HEK293 (cell line): ENCODE measurements around the gene ADD1.

Experiments
- CTCF ChIA-PET: fragments of 350-600 bp; formaldehyde crosslinking; extraction: SDS; loops from one replicate; lab custom pipeline; 2021; ENCODE audit warnings: antibody characterized with exemption; lab: Yijun Ruan, JAX
- POLR2A ChIA-PET: fragments of 300-600 bp; formaldehyde crosslinking; extraction: SDS; loops from one replicate; lab custom pipeline; 2020; ENCODE audit warnings: antibody characterized with exemption, inconsistent platforms; lab: Yijun Ruan, JAX
- H3K27ac ChIP-seq: fragments of 200-500 bp; sonication (Bioruptor generic); 2 replicates; pipeline ENCODE4 v1.5.1; 2014; ENCODE audit warnings: low read depth, low read length, control low read depth, inconsistent platforms; ENCODE audit errors: extremely low read depth
- H3K36me3 ChIP-seq, 2 experiments: fragments of 200-500 bp in 1 of 2; sonication (Bioruptor generic) in 1 of 2; 1 replicate in 1 of 2; 2 replicates in 1 of 2; pipeline ENCODE4 v1.5.1; 2014 to 2017; ENCODE audit warnings: inconsistent platforms in 2 of 2, low read length in 2 of 2; ENCODE audit not compliant: control insufficient read depth in 2 of 2, insufficient read depth in 1 of 2
- H3K4me1 ChIP-seq: fragments of 200-500 bp; sonication (Bioruptor generic); 2 replicates; pipeline ENCODE4 v1.5.1; 2014; ENCODE audit warnings: mild to moderate bottlenecking, low read length, inconsistent platforms; ENCODE audit not compliant: control insufficient read depth, insufficient read depth
- H3K4me3 ChIP-seq: 2 replicates; pipeline ENCODE4 v1.5.1; 2011; ENCODE audit warnings: low read depth, mild to moderate bottlenecking, control low read depth, low read length, moderate library complexity
- H3K9me3 ChIP-seq: fragments of 200-500 bp; sonication (Bioruptor generic); 2 replicates; pipeline ENCODE4 v1.5.1; 2014; ENCODE audit warnings: low read depth, low read length, inconsistent platforms; ENCODE audit not compliant: control insufficient read depth, insufficient read depth
- EGR2 ChIP-seq: fragments of 450-650 bp; formaldehyde crosslinking; IDR thresholded peaks from 2 replicates; pipeline ENCODE4 v1.5.1; 2016; ENCODE audit warnings: low read depth, missing biosample characterization, missing genetic modification characterization
- GLI4 ChIP-seq: fragments of 450-650 bp; formaldehyde crosslinking; IDR thresholded peaks from 2 replicates; pipeline ENCODE4 v1.5.1; 2016; ENCODE audit warnings: missing biosample characterization, missing genetic modification characterization
- KLF7 ChIP-seq: fragments of 450-650 bp; formaldehyde crosslinking; IDR thresholded peaks from 2 replicates; pipeline ENCODE4 v1.5.1; 2016; ENCODE audit warnings: missing biosample characterization, missing genetic modification characterization, borderline replicate concordance
- MYNN ChIP-seq: fragments of 450-650 bp; formaldehyde crosslinking; IDR thresholded peaks from 2 replicates; pipeline ENCODE4 v1.5.1; 2016; ENCODE audit warnings: missing biosample characterization, missing genetic modification characterization, borderline replicate concordance
- MZF1 ChIP-seq: fragments of 450-650 bp; formaldehyde crosslinking; IDR thresholded peaks from 2 replicates; pipeline ENCODE4 v1.5.1; 2017; ENCODE audit warnings: missing biosample characterization, missing genetic modification characterization, borderline replicate concordance
- OSR2 ChIP-seq: fragments of 450-650 bp; formaldehyde crosslinking; IDR thresholded peaks from 2 replicates; pipeline ENCODE4 v1.5.1; 2016; ENCODE audit warnings: missing biosample characterization, missing genetic modification characterization
- ZFHX2 ChIP-seq: fragments of 450-650 bp; formaldehyde crosslinking; conservative IDR thresholded peaks from 2 replicates; pipeline ENCODE4 v1.5.1; 2016; ENCODE audit warnings: missing biosample characterization, missing genetic modification characterization
- ZNF266 ChIP-seq: fragments of 450-650 bp; formaldehyde crosslinking; IDR thresholded peaks from 2 replicates; pipeline ENCODE4 v1.5.1; 2016; ENCODE audit warnings: missing biosample characterization, missing genetic modification characterization, low read depth
- ZNF544 ChIP-seq: fragments of 450-650 bp; formaldehyde crosslinking; IDR thresholded peaks from 2 replicates; pipeline ENCODE4 v1.5.0; 2017; ENCODE audit warnings: missing biosample characterization, missing genetic modification characterization
- ZNF561 ChIP-seq: fragments of 450-650 bp; IDR thresholded peaks from 2 replicates; pipeline ENCODE4 v1.5.1; 2018; ENCODE audit warnings: missing biosample characterization, missing genetic modification characterization, borderline replicate concordance
- ZNF624 ChIP-seq: fragments of 450-650 bp; formaldehyde crosslinking; IDR thresholded peaks from 2 replicates; pipeline ENCODE4 v1.5.1; 2017; ENCODE audit warnings: missing biosample characterization, missing genetic modification characterization
- ZNF654 ChIP-seq: fragments of 450-650 bp; formaldehyde crosslinking; IDR thresholded peaks from 2 replicates; pipeline ENCODE4 v1.5.1; 2016; ENCODE audit warnings: low read depth, missing biosample characterization, missing genetic modification characterization
- ZNF664 ChIP-seq: fragments of 450-650 bp; formaldehyde crosslinking; IDR thresholded peaks from 2 replicates; pipeline ENCODE4 v1.5.1; 2016; ENCODE audit warnings: missing biosample characterization, missing genetic modification characterization
- ZNF707 ChIP-seq: fragments of 450-650 bp; formaldehyde crosslinking; IDR thresholded peaks from 2 replicates; pipeline ENCODE4 v1.5.1; 2016; ENCODE audit warnings: missing biosample characterization, missing genetic modification characterization
- ZNF830 ChIP-seq: fragments of 450-650 bp; IDR thresholded peaks from 2 replicates; pipeline ENCODE4 v1.5.0; 2018; ENCODE audit warnings: missing biosample characterization, missing genetic modification characterization, low read depth, mild to moderate bottlenecking, moderate library complexity
- TF ChIP-seq, protein P1 (sequence below): fragments of 450-650 bp; formaldehyde crosslinking; IDR thresholded peaks from 2 replicates; pipeline ENCODE4 v1.5.1; 2017; ENCODE audit warnings: missing biosample characterization, missing genetic modification characterization
- TF ChIP-seq, protein P2 (sequence below): fragments of 450-650 bp; formaldehyde crosslinking; IDR thresholded peaks from 2 replicates; pipeline ENCODE4 v1.5.1; 2016; ENCODE audit warnings: missing biosample characterization, missing genetic modification characterization
- TF ChIP-seq, protein P3 (sequence below): fragments of 450-650 bp; formaldehyde crosslinking; IDR thresholded peaks from 2 replicates; pipeline ENCODE4 v1.5.1; 2016; ENCODE audit warnings: missing biosample characterization, missing genetic modification characterization, low read depth
- TF ChIP-seq, protein P4 (sequence below): fragments of 450-650 bp; formaldehyde crosslinking; IDR thresholded peaks from 2 replicates; pipeline ENCODE4 v1.5.1; 2016; ENCODE audit warnings: missing biosample characterization, missing genetic modification characterization

The ADD1 gene

DNA sequence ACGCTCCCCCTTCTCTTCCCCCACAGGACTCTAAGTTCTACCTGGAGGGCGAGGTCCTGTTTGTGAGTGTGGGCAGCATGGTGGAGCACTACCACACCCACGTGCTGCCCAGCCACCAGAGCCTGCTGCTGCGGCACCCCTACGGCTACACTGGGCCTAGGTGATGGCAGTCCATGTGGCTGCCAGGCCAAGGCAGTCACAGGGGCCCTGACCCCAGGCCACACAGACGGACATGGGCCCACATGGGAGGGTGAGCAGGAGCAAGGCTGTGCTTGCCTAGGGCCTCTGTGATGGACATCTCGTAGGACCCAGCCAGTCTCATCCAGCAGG is 10.0 kb upstream of the ADD1 start:
- POLR2A ChIA-PET, result no interaction called here
- Histone ChIP-seq H3K4me3 (no peak overlapping the region), H3K9me3 (no peaks in the 10 kb centered on the region), H3K36me3 (peaks cover 0 to 69% of the 10 kb centered on the region in 2 experiments; a peak in 1 of 3 replicates), H3K4me1 (no peaks in the 10 kb centered on the region), H3K27ac (no peak overlapping the region)
- CTCF ChIA-PET, result no interaction called here
- TF ChIP-seq, protein P1, sequence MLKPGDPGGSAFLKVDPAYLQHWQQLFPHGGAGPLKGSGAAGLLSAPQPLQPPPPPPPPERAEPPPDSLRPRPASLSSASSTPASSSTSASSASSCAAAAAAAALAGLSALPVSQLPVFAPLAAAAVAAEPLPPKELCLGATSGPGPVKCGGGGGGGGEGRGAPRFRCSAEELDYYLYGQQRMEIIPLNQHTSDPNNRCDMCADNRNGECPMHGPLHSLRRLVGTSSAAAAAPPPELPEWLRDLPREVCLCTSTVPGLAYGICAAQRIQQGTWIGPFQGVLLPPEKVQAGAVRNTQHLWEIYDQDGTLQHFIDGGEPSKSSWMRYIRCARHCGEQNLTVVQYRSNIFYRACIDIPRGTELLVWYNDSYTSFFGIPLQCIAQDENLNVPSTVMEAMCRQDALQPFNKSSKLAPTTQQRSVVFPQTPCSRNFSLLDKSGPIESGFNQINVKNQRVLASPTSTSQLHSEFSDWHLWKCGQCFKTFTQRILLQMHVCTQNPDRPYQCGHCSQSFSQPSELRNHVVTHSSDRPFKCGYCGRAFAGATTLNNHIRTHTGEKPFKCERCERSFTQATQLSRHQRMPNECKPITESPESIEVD (tag by site-specific recombination), result no peak
- TF ChIP-seq ZNF561 (tag by site-specific recombination), result no peak
- TF ChIP-seq KLF7 (tag by site-specific recombination), result no peak
- no peak for TF ChIP-seq GLI4 (tag by site-specific recombination)
- TF ChIP-seq MYNN (tag by site-specific recombination), result no peak
- no peak for TF ChIP-seq ZNF707 (tag by site-specific recombination)
- TF ChIP-seq MZF1 (tag by site-specific recombination), result no peak
- TF ChIP-seq, protein P2, sequence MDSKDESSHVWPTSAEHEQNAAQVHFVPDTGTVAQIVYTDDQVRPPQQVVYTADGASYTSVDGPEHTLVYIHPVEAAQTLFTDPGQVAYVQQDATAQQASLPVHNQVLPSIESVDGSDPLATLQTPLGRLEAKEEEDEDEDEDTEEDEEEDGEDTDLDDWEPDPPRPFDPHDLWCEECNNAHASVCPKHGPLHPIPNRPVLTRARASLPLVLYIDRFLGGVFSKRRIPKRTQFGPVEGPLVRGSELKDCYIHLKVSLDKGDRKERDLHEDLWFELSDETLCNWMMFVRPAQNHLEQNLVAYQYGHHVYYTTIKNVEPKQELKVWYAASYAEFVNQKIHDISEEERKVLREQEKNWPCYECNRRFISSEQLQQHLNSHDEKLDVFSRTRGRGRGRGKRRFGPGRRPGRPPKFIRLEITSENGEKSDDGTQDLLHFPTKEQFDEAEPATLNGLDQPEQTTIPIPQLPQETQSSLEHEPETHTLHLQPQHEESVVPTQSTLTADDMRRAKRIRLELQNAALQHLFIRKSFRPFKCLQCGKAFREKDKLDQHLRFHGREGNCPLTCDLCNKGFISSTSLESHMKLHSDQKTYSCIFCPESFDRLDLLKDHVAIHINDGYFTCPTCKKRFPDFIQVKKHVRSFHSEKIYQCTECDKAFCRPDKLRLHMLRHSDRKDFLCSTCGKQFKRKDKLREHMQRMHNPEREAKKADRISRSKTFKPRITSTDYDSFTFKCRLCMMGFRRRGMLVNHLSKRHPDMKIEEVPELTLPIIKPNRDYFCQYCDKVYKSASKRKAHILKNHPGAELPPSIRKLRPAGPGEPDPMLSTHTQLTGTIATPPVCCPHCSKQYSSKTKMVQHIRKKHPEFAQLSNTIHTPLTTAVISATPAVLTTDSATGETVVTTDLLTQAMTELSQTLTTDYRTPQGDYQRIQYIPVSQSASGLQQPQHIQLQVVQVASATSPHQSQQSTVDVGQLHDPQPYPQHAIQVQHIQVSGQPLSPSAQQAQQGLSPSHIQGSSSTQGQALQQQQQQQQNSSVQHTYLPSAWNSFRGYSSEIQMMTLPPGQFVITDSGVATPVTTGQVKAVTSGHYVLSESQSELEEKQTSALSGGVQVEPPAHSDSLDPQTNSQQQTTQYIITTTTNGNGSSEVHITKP (tag by site-specific recombination), result no peak
- no peak for TF ChIP-seq ZNF830 (tag by site-specific recombination)
- no peak for TF ChIP-seq EGR2
- no peak for TF ChIP-seq ZNF654 (tag by site-specific recombination)
- TF ChIP-seq ZNF664 (tag by site-specific recombination), result no peak
- TF ChIP-seq ZNF266 (tag by site-specific recombination), result no peak
- TF ChIP-seq ZNF624 (tag by site-specific recombination), result no peak
- TF ChIP-seq ZFHX2 (tag by site-specific recombination), result no peak
- no peak for TF ChIP-seq OSR2 (tag by site-specific recombination)
- TF ChIP-seq ZNF544 (tag by site-specific recombination), result no peak
- TF ChIP-seq, protein P3, sequence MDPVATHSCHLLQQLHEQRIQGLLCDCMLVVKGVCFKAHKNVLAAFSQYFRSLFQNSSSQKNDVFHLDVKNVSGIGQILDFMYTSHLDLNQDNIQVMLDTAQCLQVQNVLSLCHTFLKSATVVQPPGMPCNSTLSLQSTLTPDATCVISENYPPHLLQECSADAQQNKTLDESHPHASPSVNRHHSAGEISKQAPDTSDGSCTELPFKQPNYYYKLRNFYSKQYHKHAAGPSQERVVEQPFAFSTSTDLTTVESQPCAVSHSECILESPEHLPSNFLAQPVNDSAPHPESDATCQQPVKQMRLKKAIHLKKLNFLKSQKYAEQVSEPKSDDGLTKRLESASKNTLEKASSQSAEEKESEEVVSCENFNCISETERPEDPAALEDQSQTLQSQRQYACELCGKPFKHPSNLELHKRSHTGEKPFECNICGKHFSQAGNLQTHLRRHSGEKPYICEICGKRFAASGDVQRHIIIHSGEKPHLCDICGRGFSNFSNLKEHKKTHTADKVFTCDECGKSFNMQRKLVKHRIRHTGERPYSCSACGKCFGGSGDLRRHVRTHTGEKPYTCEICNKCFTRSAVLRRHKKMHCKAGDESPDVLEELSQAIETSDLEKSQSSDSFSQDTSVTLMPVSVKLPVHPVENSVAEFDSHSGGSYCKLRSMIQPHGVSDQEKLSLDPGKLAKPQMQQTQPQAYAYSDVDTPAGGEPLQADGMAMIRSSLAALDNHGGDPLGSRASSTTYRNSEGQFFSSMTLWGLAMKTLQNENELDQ (tag by site-specific recombination), result no peak
- TF ChIP-seq, protein P4, sequence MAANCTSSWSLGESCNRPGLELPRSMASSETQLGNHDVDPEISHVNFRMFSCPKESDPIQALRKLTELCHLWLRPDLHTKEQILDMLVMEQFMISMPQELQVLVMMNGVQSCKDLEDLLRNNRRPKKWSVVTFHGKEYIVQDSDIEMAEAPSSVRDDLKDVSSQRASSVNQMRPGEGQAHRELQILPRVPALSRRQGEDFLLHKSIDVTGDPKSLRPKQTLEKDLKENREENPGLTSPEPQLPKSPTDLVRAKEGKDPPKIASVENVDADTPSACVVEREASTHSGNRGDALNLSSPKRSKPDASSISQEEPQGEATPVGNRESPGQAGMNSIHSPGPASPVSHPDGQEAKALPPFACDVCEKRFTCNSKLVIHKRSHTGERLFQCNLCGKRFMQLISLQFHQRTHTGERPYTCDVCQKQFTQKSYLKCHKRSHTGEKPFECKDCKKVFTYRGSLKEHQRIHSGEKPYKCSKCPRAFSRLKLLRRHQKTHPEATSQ (tag by site-specific recombination), result no peak
